Measurements from ENCODE around the gene SH3GL3.

- TF ChIP-seq ZNF670 (tag by site-specific recombination; IDR thresholded peaks at IDR 0.05; ENCODE audit: low read depth) (no peak), ZNF248 (tag by site-specific recombination; IDR thresholded peaks at IDR 0.05) (no peak), ZNF18 (tag by site-specific recombination; IDR thresholded peaks at IDR 0.05) (no peak), CTCF (tag by site-specific recombination; IDR thresholded peaks at IDR 0.05) (no peak), PRDM4 (tag by site-specific recombination; IDR thresholded peaks at IDR 0.05) (no peak), ZNF398 (tag by site-specific recombination; IDR thresholded peaks at IDR 0.05) (no peak), ZNF513 (tag by site-specific recombination; IDR thresholded peaks at IDR 0.05) (no peak), SP2 (tag by site-specific recombination; IDR thresholded peaks at IDR 0.05) (no peak), KLF16 (tag by site-specific recombination; IDR thresholded peaks at IDR 0.05) (no peak)
These were observed 203.7 kb downstream of the SH3GL3 start for GRCh38 chr15:83650831-83651230.
